ENCODE data around the gene NENF.

DNA sequence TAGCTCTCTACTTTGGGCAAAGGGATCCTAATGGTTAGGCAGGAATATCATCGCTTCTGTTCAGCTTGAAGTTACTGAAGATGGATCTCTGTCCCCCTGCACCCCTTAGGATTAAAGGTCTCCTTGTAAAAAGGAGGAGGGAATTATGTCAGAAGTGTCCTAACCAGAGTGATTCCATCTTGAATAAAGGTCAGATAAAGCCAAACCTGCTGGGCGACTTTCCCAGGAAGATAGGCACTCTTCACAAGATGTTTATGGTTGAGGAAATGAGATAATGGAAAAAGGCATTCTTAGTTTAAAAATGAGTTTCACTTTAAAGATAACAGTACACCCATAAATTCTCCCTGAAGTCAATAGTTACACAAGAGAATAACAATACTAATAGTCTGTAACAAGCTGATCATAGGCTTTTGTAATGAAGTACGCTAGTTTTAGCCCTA, 1.7 kb upstream of the NENF start:
- TF ChIP-seq, protein P1, sequence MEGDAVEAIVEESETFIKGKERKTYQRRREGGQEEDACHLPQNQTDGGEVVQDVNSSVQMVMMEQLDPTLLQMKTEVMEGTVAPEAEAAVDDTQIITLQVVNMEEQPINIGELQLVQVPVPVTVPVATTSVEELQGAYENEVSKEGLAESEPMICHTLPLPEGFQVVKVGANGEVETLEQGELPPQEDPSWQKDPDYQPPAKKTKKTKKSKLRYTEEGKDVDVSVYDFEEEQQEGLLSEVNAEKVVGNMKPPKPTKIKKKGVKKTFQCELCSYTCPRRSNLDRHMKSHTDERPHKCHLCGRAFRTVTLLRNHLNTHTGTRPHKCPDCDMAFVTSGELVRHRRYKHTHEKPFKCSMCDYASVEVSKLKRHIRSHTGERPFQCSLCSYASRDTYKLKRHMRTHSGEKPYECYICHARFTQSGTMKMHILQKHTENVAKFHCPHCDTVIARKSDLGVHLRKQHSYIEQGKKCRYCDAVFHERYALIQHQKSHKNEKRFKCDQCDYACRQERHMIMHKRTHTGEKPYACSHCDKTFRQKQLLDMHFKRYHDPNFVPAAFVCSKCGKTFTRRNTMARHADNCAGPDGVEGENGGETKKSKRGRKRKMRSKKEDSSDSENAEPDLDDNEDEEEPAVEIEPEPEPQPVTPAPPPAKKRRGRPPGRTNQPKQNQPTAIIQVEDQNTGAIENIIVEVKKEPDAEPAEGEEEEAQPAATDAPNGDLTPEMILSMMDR (IDR thresholded peaks at IDR 0.05), result no peak
- TF ChIP-seq EZH2 (IDR thresholded peaks at IDR 0.05; ENCODE audit: borderline replicate concordance, insufficient read depth, low read depth, low read length, poor library complexity, severe bottlenecking), result no peak
